GM12872 (cell line): ENCODE data around the gene IGF1R.

ENCODE experiments used
- TF ChIP-seq, protein P1 (sequence below): IDR thresholded peaks from 3 replicates; pipeline ENCODE4 v1.5.1; 2011; ENCODE audit warnings: low read depth, mild to moderate bottlenecking, low read length, moderate library complexity; ENCODE audit not compliant: insufficient read depth

Gene IGF1R

DNA sequence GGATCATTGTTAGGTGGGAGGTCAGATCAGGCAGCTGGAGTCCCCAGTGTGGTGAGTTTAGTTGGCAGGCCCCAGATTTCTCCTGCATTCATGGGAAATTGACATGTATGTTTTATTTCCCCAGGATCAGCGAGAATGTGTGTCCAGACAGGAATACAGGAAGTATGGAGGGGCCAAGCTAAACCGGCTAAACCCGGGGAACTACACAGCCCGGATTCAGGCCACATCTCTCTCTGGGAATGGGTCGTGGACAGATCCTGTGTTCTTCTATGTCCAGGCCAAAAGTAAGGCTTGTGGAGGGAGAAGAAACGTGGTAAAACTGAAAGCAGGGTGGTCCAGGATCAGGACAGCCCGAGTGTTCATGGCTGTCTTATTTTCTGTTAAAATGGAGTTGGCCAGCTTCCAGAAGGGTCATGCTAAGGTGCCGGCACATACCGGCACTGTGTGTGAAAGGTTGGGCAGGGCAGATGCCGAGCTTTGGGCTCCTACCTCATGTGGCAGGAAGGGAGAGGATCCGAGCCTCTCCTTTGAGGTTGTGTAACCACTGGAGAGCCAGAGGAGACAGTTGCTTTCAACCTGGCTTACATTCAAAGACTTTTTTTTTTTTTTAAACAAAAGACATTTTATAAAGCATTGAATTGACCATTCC lies 276.2 kb downstream of the IGF1R start:
- TF ChIP-seq, protein P1, sequence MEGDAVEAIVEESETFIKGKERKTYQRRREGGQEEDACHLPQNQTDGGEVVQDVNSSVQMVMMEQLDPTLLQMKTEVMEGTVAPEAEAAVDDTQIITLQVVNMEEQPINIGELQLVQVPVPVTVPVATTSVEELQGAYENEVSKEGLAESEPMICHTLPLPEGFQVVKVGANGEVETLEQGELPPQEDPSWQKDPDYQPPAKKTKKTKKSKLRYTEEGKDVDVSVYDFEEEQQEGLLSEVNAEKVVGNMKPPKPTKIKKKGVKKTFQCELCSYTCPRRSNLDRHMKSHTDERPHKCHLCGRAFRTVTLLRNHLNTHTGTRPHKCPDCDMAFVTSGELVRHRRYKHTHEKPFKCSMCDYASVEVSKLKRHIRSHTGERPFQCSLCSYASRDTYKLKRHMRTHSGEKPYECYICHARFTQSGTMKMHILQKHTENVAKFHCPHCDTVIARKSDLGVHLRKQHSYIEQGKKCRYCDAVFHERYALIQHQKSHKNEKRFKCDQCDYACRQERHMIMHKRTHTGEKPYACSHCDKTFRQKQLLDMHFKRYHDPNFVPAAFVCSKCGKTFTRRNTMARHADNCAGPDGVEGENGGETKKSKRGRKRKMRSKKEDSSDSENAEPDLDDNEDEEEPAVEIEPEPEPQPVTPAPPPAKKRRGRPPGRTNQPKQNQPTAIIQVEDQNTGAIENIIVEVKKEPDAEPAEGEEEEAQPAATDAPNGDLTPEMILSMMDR: no peak

DNA sequence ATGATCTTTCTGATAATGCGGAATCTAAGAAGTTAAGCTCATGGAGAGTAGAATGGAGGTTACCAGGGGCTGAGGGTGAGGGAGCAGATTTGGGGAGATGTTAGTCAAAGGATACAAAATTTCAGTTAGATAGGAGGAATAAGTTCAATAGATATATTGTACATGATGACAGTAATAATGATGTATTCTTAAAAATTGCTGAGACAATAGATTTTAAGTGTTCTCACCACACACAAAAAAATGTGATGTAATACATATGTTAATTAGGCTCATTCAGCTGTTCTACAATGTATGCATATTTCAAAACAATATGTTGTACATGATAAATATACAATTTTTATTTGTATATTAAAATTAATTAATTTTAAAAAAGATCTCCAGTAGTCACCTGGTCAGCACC lies 277.9 kb downstream of the IGF1R start:
- TF ChIP-seq, protein P1: no peak

DNA sequence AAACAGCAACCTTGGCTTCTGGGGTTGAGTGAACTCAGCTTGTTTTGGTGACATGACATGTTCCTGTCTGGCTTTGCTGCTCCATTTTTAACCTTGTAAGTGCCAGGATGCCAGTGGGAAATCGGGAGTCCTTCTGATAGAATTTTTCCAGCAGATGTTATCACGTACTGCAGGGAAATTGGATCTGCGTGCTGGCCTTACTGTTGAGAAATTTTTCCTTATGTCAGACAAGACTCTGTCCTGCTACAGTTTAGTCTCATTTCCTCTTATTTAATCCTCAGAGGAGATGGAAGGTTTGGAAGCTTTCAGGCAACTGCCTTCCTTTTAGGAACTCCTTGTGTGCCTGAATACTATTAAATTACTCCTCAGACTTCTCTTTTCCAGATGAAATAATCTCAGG lies 278.7 kb downstream of the IGF1R start:
- TF ChIP-seq, protein P1: no peak

DNA sequence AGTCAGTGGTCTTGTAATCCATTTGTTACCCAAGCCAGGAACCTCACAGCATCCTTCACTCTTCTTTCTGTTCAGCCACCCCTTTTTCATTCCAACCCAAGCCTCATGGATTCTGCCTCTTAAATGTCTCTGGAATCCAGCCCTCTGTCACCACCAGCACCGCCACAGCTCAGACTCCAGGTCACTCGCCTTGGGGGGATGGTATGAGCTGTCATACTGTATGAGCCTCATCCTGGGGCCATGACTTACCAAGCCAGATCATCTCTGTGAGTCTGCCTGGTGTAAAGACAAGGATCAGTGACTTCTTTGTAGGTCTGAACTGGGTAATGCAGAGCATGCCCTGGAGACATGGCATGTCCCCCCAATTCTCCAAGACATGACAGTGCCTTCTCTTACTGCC lies 279.7 kb downstream of the IGF1R start:
- TF ChIP-seq, protein P1: no peak

DNA sequence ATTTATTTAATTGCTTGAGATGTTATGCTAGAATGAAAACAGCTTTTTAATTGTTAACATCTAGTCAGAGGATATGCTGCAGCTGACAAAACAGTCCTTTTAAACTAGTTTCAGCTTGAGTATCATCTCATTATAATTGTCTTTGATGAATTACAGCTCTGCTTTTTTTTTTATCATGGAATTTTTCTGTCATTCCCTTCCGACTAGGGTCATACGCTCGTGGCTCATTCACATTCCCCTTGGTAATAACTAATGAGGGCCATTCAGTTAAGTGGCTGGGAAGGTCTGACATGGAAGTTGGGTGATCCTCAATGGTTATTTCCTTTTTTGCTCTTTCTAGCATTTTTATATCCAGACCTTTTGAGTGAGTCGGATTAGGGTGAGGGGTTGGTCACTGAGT lies 282.2 kb downstream of the IGF1R start:
- TF ChIP-seq, protein P1: no peak

DNA sequence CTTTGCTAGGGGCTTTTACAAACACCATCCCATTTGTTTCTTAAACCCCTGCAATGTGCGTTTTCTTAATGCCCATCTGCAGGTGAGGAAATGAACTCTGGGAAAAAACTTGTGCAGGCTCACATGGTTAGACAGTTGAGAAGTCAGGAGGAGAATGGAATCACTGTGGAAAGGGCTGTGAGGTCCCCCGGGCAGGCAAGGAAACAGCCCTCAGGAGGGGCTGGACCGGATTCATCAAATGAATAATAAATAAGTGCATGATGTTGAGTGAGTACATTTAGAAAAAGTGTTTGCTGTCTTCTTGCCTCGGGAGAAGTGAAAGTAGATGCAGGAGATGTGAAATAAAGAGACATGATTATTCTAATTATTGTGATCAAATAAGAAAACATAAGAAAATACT lies 282.7 kb downstream of the IGF1R start:
- TF ChIP-seq, protein P1: no peak

DNA sequence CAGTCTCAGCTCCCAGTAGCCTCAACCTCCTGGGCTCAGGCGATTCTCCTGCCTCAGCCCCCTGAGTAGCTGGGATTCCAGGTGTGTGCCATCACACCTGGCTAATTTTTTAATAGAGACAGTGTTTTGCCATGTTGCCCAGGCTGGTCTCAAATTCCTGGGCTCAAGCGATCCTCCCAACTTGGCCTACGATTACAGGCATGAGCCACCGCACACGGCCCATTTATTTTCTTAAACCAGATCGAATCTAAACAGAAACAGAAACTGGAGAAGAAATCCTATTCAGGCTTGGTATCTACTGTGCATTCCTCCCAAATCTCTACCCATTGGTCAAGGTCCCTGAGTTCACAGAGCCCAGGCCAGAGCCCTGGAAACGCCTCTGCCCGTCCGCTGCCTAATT lies 285.1 kb downstream of the IGF1R start:
- TF ChIP-seq, protein P1: no peak
